NCI-H446 (cell line): ENCODE measurements around the gene SOS1.

Experiments used
- DNase-seq, 2 experiments: peaks; one replicate each; lab custom pipeline; 2025; lab: John Stamatoyannopoulos, UW

Gene SOS1

DNA sequence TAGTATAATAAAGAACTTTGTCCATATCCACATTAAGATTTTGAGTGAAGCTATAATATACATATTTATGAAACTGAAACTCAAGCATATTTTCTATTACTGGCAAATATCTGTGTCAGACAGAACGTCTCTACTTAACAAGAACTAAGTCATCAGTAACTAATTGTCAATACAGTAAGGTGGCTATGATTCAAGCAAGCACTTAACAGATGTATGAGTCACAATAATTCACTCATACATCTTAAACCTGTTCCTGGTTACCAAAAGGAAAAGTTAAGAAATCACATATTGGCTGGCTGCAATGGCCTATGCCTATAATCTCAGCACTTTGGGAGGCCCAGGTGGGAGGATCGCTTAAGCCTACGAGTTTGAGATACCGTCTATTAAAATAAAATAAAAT is 96.0 kb downstream of the SOS1 start:
- DNase-seq, result no peak

- DNase-seq, result no peak
These were observed 97.2 kb downstream of the SOS1 start for GRCh38 chr2:39023649-39024048.

- DNase-seq, result no peak
These were observed 98.1 kb downstream of the SOS1 start for GRCh38 chr2:39022642-39023235.

DNA sequence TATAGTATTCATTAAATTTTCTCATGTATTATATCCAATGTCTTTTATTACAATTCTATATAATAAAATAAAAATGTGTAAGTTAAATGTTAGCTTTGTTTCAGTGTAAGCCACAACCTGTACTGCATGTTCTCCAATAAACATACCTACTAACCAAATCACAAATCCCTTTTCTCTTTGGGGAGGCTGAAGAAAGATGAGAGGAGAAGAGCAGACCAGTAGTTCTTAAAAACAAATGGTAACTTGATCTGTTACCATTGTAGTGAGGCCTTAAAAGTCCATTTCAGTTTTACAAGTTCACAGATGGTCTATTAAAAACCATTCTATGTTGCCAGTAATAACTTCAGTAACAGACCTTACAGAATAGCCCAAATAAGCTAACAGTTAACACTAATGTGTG is 100.5 kb downstream of the SOS1 start:
- DNase-seq, result no peak

DNA sequence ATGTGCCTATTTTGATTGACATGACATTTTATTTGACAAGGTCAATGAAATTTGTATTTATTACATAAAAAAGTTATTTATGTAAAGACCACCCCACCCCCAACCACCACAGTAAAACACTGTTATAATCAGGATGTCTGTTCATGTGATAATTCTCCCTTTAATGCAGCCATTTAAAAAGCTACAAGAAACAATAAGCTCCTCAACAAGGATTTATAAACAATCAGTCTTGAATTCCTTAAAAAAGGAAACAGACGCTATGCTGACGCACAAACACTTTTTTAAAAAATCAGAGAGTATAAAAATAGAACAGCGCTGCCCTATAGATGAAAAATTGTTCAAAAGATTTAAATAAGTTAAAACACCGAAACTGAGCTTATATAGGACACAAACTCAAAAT is 102.2 kb downstream of the SOS1 start:
- DNase-seq, result no peak

- no peak for DNase-seq
These were observed 103.5 kb downstream of the SOS1 start for GRCh38 chr2:39017334-39017733.

- no peak for DNase-seq
These were observed 105.4 kb downstream of the SOS1 start for GRCh38 chr2:39015424-39015823.

GRCh38 chr2:39013871-39014270 is 107.0 kb downstream of the SOS1 start:
- DNase-seq, result no peak

- no peak for DNase-seq
These were observed 112.2 kb downstream of the SOS1 start for GRCh38 chr2:39008665-39009064.

DNA sequence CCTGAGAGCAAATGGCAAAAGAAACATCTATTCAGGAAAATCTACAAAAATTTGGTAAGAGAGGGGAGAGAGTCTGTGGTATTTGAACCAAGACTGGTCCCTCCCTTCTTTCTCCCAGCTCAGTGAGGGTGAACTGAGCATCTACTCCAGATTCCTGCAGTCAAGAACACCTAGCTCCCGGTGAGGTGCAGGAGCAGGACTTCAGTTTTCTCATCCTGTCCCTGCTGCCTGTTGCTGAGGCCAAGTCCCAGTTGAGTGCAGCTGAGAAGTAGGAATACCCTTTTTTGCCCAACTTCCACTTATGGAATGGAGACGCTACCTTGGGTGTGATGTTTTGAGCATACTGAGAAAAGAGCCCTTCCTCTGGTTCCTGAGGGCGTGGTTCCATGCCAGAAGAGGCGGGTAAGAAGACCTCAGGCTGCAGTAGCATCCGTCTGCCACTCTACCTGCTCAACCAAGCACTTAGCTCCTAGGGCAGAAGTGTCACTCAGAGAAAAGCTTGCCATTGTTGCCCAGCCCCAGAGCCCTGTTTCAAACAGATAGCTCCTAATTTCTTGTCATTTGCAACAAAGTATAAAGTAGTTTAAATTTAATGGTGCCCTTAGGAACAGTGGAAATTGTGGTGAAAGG is 112.9 kb downstream of the SOS1 start:
- DNase-seq, result no peak

GRCh38 chr2:39000552-39000951 is 120.3 kb downstream of the SOS1 start:
- DNase-seq, result no peak

GRCh38 chr2:38997781-38998180 is 123.1 kb downstream of the SOS1 start:
- DNase-seq, result no peak

GRCh38 chr2:38991899-38992298 is 129.0 kb downstream of the SOS1 start:
- no peak for DNase-seq

DNA sequence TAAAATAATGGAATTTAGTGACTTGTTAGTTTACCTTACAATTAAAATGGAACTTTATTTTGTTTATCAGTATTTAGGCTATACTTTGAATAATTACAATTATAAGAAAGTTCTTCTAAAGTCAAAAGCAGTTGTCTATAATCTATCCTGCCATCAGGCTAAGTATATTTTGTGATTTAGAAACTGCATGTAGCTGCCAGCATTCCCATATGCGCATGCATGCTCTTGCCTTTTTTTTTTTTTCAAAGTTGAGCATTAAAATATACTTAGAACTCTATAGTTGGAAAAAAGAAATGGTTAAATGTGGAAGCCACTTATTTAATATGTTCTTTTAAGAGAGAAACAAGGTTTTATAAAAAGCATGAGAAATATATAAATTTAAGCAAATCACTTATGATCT is 132.1 kb downstream of the SOS1 start:
- no peak for DNase-seq

- DNase-seq, result no peak
These were observed 138.4 kb downstream of the SOS1 start for GRCh38 chr2:38982498-38982897.

DNA sequence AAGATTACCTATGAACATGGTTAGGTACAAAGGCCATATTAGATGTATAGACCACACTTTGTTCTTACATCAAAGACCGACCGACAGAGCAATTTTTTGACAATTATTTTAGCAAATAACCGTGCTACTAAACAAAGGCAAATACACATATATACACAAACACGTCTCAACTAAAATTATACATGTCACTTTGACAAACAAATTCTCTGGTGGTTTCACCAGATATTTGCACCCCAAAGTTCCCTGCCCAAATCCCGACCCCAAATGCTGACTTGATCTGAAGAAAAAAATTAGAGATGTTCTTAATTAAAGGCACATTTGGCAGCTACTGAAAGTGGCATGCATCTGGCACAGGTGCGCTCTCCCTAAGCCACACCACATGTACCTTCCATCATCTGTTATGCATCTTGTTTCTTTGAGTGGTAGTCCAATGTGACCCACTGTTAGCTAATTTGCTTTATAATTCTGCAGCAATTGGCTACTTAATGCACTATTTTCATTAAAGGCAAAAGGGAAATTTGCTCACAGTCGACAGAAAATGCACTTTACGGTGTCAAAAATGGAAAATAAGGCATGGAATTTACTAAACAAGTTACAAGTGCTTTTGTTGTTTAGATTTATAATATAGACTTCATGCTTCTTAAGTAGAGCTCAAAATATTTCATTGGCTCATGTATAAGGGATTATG is 139.0 kb downstream of the SOS1 start:
- no peak for DNase-seq

- no peak for DNase-seq
These were observed 139.7 kb downstream of the SOS1 start for GRCh38 chr2:38981003-38981669.

DNA sequence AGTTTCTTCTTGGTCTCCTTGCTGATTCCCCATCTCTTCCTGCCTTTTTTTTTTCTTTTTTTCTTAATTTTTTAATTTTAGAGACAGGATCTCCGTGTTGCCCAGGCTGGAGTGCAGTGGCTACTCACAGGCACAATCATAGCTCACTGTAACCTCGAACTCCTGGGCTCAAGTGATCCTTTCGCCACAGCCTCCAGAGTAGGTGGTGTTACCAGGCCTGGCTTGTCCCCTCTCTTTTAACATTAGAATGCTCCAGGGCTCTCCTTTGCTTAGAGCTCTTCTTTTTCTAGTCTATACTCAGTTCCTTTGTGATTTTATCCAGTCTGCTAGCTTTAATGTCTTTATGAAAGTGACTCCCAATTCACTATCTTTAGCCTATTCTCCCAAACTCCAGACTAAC is 141.9 kb downstream of the SOS1 start:
- no peak for DNase-seq

DNA sequence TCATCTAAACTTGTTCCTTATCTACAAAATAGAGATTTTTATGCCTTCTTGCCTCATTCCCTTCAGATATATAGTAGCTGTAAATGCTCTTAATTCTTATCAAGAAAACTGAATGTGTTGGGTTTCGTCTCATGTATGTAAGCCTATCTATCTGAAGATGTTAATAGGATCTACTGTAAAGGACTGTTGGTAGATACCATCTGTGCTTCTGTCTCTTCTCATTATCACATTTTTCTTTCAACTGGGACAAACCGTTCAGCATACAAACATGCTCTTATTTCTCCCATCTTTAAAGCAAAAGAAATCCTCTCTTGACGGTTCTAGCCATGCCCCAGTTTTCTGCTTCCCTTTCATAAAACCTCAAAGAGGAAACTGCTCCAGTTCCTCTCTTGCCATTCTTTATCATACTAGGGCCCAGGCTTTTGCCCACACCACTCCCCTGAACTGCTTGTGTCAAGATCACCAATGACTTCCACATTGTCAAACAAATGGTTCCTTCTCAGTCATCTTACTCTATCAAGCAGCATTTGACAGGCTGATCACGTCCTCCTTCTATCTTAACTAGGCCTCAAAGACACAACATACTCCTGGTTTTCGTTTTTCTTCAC is 142.5 kb downstream of the SOS1 start:
- DNase-seq, result no peak

GRCh38 chr2:38977047-38977446 is 143.8 kb downstream of the SOS1 start:
- DNase-seq, result no peak

- no peak for DNase-seq
These were observed 145.8 kb downstream of the SOS1 start for GRCh38 chr2:38975042-38975441.

DNA sequence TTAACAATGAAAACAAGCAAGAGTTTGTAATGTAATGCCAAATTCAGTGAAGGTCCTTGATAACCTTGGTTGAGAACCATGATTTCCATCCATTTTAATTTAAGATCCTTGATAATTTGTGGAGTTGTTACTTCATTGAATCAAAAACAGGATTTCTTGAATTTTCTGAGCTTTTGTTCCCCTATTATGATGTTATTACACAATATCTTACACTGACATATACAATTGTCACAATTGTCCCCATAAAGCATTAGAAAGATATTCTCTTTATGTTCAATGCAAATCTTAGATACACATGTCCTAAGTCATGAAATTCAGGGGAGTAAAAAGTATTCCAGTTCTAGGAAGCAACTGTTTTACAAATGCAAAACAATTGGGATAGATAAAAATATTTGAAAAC is 147.6 kb downstream of the SOS1 start:
- DNase-seq, result no peak

DNA sequence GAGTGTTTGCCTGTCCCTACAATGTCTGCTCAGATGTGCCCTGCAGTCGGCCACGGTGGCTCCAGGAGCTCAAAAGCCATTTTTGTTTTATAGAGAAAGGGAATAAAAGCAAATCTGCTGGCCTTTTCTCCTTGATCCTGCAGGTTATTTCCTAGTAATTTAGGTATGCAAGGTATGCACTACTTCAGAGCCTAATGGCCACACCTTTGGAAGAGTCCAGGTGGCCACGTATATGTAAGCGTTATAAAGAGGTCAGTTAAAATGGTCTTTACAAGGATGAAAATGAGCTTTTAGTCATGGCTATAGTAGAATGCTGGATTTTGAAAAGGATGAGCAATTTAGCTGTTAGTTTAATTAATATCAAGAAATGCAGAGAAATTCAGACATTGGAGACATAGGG is 149.5 kb downstream of the SOS1 start:
- no peak for DNase-seq
